Hepatocyte (in vitro differentiated cells): ENCODE measurements around the gene KIAA0319L. TPM values are rescaled to one million over a fixed set of nuclear protein-coding genes. Genes with fewer than 3 reads are reported as not detected.

ENCODE experiments used
- DNase-seq: peaks from one replicate; pipeline ENCODE4 v3.0.0-alpha.2; 2016; ENCODE audit warnings: low spot score
- H2AFZ ChIP-seq: fragments of 200-600 bp; sonication (generic); 2 replicates; pipeline ENCODE4 v1.6.0; 2016; ENCODE audit warnings: antibody characterized with exemption, mild to moderate bottlenecking
- H3K27ac ChIP-seq: fragments of 200-600 bp; sonication (generic); 2 replicates; pipeline ENCODE4 v1.5.1; 2016; ENCODE audit warnings: mild to moderate bottlenecking
- H3K27me3 ChIP-seq: fragments of 200-600 bp; sonication (generic); 2 replicates; pipeline ENCODE4 v1.6.1; 2016
- H3K36me3 ChIP-seq: fragments of 200-600 bp; sonication (generic); replicated peaks from 2 replicates; pipeline ENCODE4 v1.5.1; 2016; ENCODE audit warnings: low read depth; ENCODE audit not compliant: insufficient read depth
- H3K4me1 ChIP-seq: fragments of 200-600 bp; sonication (generic); 2 replicates; pipeline ENCODE4 v1.5.1; 2016; ENCODE audit warnings: mild to moderate bottlenecking, moderate library complexity; ENCODE audit not compliant: insufficient read depth
- H3K4me2 ChIP-seq: fragments of 200-600 bp; sonication (generic); 2 replicates; pipeline ENCODE4 v1.6.0; 2016
- H3K4me3 ChIP-seq: fragments of 200-600 bp; sonication (generic); 2 replicates; pipeline ENCODE4 v1.5.1; 2016; ENCODE audit warnings: mild to moderate bottlenecking
- H3K79me2 ChIP-seq: fragments of 200-600 bp; sonication (generic); 2 replicates; pipeline ENCODE4 v1.6.0; 2017; ENCODE audit warnings: mild to moderate bottlenecking
- H3K9me2 ChIP-seq: fragments of 200-600 bp; sonication (generic); replicated peaks from 2 replicates; pipeline ENCODE4 v1.6.0; 2017; ENCODE audit warnings: mild to moderate bottlenecking; ENCODE audit not compliant: insufficient read depth
- H3K9me3 ChIP-seq: fragments of 200-600 bp; sonication (generic); 2 replicates; pipeline ENCODE4 v1.5.1; 2016; ENCODE audit warnings: low read depth, mild to moderate bottlenecking
- H4K20me1 ChIP-seq: fragments of 200-600 bp; sonication (generic); 2 replicates; pipeline ENCODE4 v1.6.0; 2016; ENCODE audit warnings: mild to moderate bottlenecking; ENCODE audit not compliant: insufficient read depth, poor library complexity, severe bottlenecking
- CTCF ChIP-seq: fragments of 200-600 bp; sonication (generic); IDR thresholded peaks from 2 replicates; pipeline ENCODE4 v1.5.1; 2016; ENCODE audit warnings: antibody characterized with exemption, mild to moderate bottlenecking; ENCODE audit not compliant: poor library complexity
- EZH2 ChIP-seq: fragments of 200-600 bp; sonication (generic); IDR thresholded peaks from 2 replicates; pipeline ENCODE4 v1.6.1; 2016; ENCODE audit warnings: antibody characterized with exemption, mild to moderate bottlenecking, borderline replicate concordance
- EZH2phosphoT487 ChIP-seq: fragments of 200-600 bp; sonication (generic); IDR thresholded peaks from one replicate; pipeline ENCODE4 v1.6.1; 2018; ENCODE audit warnings: antibody characterized with exemption, mild to moderate bottlenecking, low read depth, moderate library complexity; ENCODE audit not compliant: unreplicated experiment, severe bottlenecking
- WGBS: methylation state at CpG from one replicate; pipeline ENCODE4 v1.1.6; 2016; ENCODE audit warnings: low lambda C conversion rate; ENCODE audit errors: missing lambda C conversion rate; 5-methylcytosine and 5-hydroxymethylcytosine counted together
- polyA plus RNA-seq: library from polyadenylated mRNA; unstranded; fragments of >200 nt; fragmentation: Nextera tagmentation; extraction: Ambion mirVana; gene quantifications from 2 replicates; pipeline ENCODE4 v1.2.1, GENCODE V29; 2016
- total RNA-seq: library from RNA; depleted of rRNA; stranded (reverse); fragments of >200 nt; gene quantifications from 2 replicates; pipeline ENCODE4 v1.2.3, GENCODE V29; 2014

Gene KIAA0319L
- total and polyA plus RNA-seq, 2 experiments from 2014 or later, result 56.3 to 77.7 TPM

- no peaks in the 10 kb centered on the region for H3K9me3 ChIP-seq
- peaks cover 62% of the 10 kb centered on the region for H3K79me2 ChIP-seq
- H3K36me3 ChIP-seq, result no peaks in the 10 kb centered on the region
- no peak overlapping the region for H2AFZ ChIP-seq
- TF ChIP-seq EZH2 (no peak), CTCF (no peak), EZH2phosphoT487 (no peak)
- 94% methylated on average over 3 of the region's 3 CpGs for WGBS
- H4K20me1 ChIP-seq, result peaks cover 15% of the 10 kb centered on the region
- no peaks in the 10 kb centered on the region for H3K4me1 ChIP-seq
- no peaks in the 10 kb centered on the region for H3K27me3 ChIP-seq
- H3K4me3 ChIP-seq, result no peak overlapping the region
- no peak overlapping the region for H3K4me2 ChIP-seq
- DNase-seq, result no peak
- H3K9me2 ChIP-seq, result no peaks in the 10 kb centered on the region
- no peak overlapping the region for H3K27ac ChIP-seq
Measured at GRCh38 chr1:35506960-35507912, 50.0 kb downstream of the KIAA0319L start.

- no peak overlapping the region for H2AFZ ChIP-seq
- H3K9me3 ChIP-seq, result no peaks in the 10 kb centered on the region
- H3K27me3 ChIP-seq, result no peaks in the 10 kb centered on the region
- no peaks in the 10 kb centered on the region for H3K9me2 ChIP-seq
- H3K27ac ChIP-seq, result no peak overlapping the region
- no peaks in the 10 kb centered on the region for H3K36me3 ChIP-seq
- no peak overlapping the region for H3K4me2 ChIP-seq
- peaks cover 15% of the 10 kb centered on the region for H4K20me1 ChIP-seq
- H3K4me3 ChIP-seq, result no peak overlapping the region
- TF ChIP-seq EZH2phosphoT487 (no peak), CTCF (no peak), EZH2 (no peak)
- peaks cover 51% of the 10 kb centered on the region for H3K79me2 ChIP-seq
- no peaks in the 10 kb centered on the region for H3K4me1 ChIP-seq
- WGBS, result 87% methylated on average over 4 of the region's 4 CpGs
- DNase-seq, result no peak
Measured at GRCh38 chr1:35505911-35506798, 51.0 kb downstream of the KIAA0319L start.

- no peak overlapping the region for H2AFZ ChIP-seq
- no peaks in the 10 kb centered on the region for H3K9me3 ChIP-seq
- no peak overlapping the region for H3K4me2 ChIP-seq
- H3K36me3 ChIP-seq, result no peaks in the 10 kb centered on the region
- no peak for DNase-seq
- peaks cover 2% of the 10 kb centered on the region for H4K20me1 ChIP-seq
- H3K27me3 ChIP-seq, result no peaks in the 10 kb centered on the region
- H3K4me1 ChIP-seq, result peaks cover 16% of the 10 kb centered on the region
- H3K79me2 ChIP-seq, result peaks cover 19% of the 10 kb centered on the region
- WGBS, result 98% methylated on average over 2 of the region's 2 CpGs
- no peak overlapping the region for H3K27ac ChIP-seq
- no peak for TF ChIP-seq EZH2
- TF ChIP-seq CTCF, result no peak
- TF ChIP-seq EZH2phosphoT487, result no peak
- H3K4me3 ChIP-seq, result no peak overlapping the region
- H3K9me2 ChIP-seq, result no peaks in the 10 kb centered on the region
Measured at GRCh38 chr1:35502242-35502641, 55.0 kb downstream of the KIAA0319L start.
